WTC11 (cell line): ENCODE results near the gene MEN1. TPM values are rescaled to one million over a fixed set of nuclear protein-coding genes. Genes with fewer than 3 reads are reported as not detected.

Source experiments
- ATAC-seq: fragments of 200-7000 bp; cut with Tn5 transposase; 2 replicates; pipeline ENCODE4 v1.10.0; 2021; ENCODE audit warnings: mild to moderate bottlenecking, moderate library complexity
- CTCF ChIA-PET: fragments of 300-600 bp; sonication (Branson Sonifier 250); formaldehyde crosslinking; loops from one replicate; lab custom pipeline; 2021; ENCODE audit warnings: antibody characterized with exemption; lab: Charles Lee
- POLR2A ChIA-PET: fragments of 350-600 bp; sonication (Branson Sonifier 250); formaldehyde crosslinking; loops from one replicate; lab custom pipeline; 2021; ENCODE audit warnings: antibody characterized with exemption; lab: Charles Lee
- DNase-seq: peaks from one replicate; pipeline ENCODE4 v3.0.0; 2021; ENCODE audit warnings: low spot score
- H3K27ac Mint-ChIP-seq: 2 replicates; pipeline ENCODE4 v1.8.0; 2021; ENCODE audit warnings: mixed read lengths
- H3K27me3 Mint-ChIP-seq: 2 replicates; pipeline ENCODE4 v1.8.0; 2021; ENCODE audit warnings: low read depth, mild to moderate bottlenecking, moderate library complexity, mixed read lengths
- H3K36me3 Mint-ChIP-seq: 2 replicates; pipeline ENCODE4 v1.8.0; 2021; ENCODE audit warnings: mixed read lengths
- H3K4me1 Mint-ChIP-seq: 2 replicates; pipeline ENCODE4 v1.8.0; 2022; ENCODE audit warnings: mixed read lengths
- H3K4me3 Mint-ChIP-seq: 2 replicates; pipeline ENCODE4 v1.8.0; 2021; ENCODE audit warnings: mild to moderate bottlenecking, moderate library complexity, mixed read lengths
- H3K9me3 Mint-ChIP-seq: 2 replicates; pipeline ENCODE4 v1.8.0; 2021; ENCODE audit warnings: mixed read lengths
- CREM ChIP-seq: sonication (generic); formaldehyde crosslinking; IDR thresholded peaks from 2 replicates; pipeline ENCODE4 v1.8.1; 2022; ENCODE audit warnings: mild to moderate bottlenecking, missing genetic modification reagents, moderate library complexity
- ELF4 ChIP-seq: sonication (generic); formaldehyde crosslinking; IDR thresholded peaks from 2 replicates; pipeline ENCODE4 v1.8.1; 2022; ENCODE audit warnings: low read depth, mild to moderate bottlenecking, moderate library complexity, missing genetic modification reagents
- GRHL2 ChIP-seq: fragments of 250-450 bp; sonication (Bioruptor Pico); IDR thresholded peaks from 2 replicates; pipeline ENCODE4 v1.8.0; 2022; ENCODE audit warnings: mild to moderate bottlenecking, moderate library complexity; ENCODE audit not compliant: insufficient replicate concordance, severe bottlenecking
- GTF2I ChIP-seq: fragments of 250-450 bp; sonication (Bioruptor Pico); conservative IDR thresholded peaks from 2 replicates; pipeline ENCODE4 v1.4.0; 2021; ENCODE audit warnings: mild to moderate bottlenecking
- SOX15 ChIP-seq: fragments of 250-450 bp; sonication (Bioruptor Pico); IDR thresholded peaks from 2 replicates; pipeline ENCODE4 v1.9.0; 2021; ENCODE audit warnings: mild to moderate bottlenecking
- SP1 ChIP-seq: sonication (generic); formaldehyde crosslinking; conservative IDR thresholded peaks from 2 replicates; pipeline ENCODE4 v1.8.1; 2022; ENCODE audit warnings: missing genetic modification reagents
- TCF7 ChIP-seq: sonication (generic); formaldehyde crosslinking; IDR thresholded peaks from 2 replicates; pipeline ENCODE4 v1.8.0; 2022; ENCODE audit warnings: mild to moderate bottlenecking, low read depth, missing genetic modification reagents, moderate library complexity
- ZNF121 ChIP-seq: sonication (generic); formaldehyde crosslinking; IDR thresholded peaks from 2 replicates; pipeline ENCODE4 v1.8.0; 2023; ENCODE audit warnings: missing genetic modification reagents
- ZNF317 ChIP-seq: sonication (generic); formaldehyde crosslinking; IDR thresholded peaks from 2 replicates; pipeline ENCODE4 v1.8.1; 2023; ENCODE audit warnings: low read depth, mild to moderate bottlenecking, moderate library complexity, missing genetic modification reagents, borderline replicate concordance
- total RNA-seq: library from RNA; stranded (reverse); gene quantifications from 3 replicates; pipeline ENCODE4 v1.2.3, GENCODE V29; 2021
- TF ChIP-seq, protein P1 (sequence below): fragments of 250-450 bp; sonication (Bioruptor Pico); IDR thresholded peaks from 2 replicates; pipeline ENCODE4 v1.9.0; 2021; ENCODE audit warnings: mild to moderate bottlenecking
- TF ChIP-seq, protein P2 (sequence below): sonication (generic); formaldehyde crosslinking; IDR thresholded peaks from 2 replicates; pipeline ENCODE4 v1.8.1; 2023; ENCODE audit warnings: mild to moderate bottlenecking, missing genetic modification reagents
- TF ChIP-seq, protein P3 (sequence below): sonication (generic); formaldehyde crosslinking; IDR thresholded peaks from 2 replicates; pipeline ENCODE4 v1.8.1; 2022; ENCODE audit warnings: mild to moderate bottlenecking, moderate library complexity, missing genetic modification reagents
- TF ChIP-seq, protein P4 (sequence below): sonication (generic); formaldehyde crosslinking; conservative IDR thresholded peaks from 2 replicates; pipeline ENCODE4 v1.8.1; 2022; ENCODE audit warnings: mild to moderate bottlenecking, missing genetic modification reagents
- TF ChIP-seq, protein P5 (sequence below): sonication (generic); formaldehyde crosslinking; IDR thresholded peaks from 2 replicates; pipeline ENCODE4 v1.8.1; 2023; ENCODE audit warnings: mild to moderate bottlenecking, missing genetic modification reagents
- TF ChIP-seq, protein P6 (sequence below): sonication (generic); formaldehyde crosslinking; IDR thresholded peaks from 2 replicates; pipeline ENCODE4 v1.8.1; 2022; ENCODE audit warnings: mild to moderate bottlenecking, missing genetic modification reagents, moderate library complexity, borderline replicate concordance
- TF ChIP-seq, protein P7 (sequence below): fragments of 250-450 bp; sonication (Bioruptor Pico); IDR thresholded peaks from 2 replicates; pipeline ENCODE4 v1.9.0; 2021; ENCODE audit warnings: moderate library complexity, mild to moderate bottlenecking, inconsistent platforms, borderline replicate concordance

Gene MEN1
- total RNA-seq, 1 experiment from 2014 or later, result 47.1 TPM

DNA sequence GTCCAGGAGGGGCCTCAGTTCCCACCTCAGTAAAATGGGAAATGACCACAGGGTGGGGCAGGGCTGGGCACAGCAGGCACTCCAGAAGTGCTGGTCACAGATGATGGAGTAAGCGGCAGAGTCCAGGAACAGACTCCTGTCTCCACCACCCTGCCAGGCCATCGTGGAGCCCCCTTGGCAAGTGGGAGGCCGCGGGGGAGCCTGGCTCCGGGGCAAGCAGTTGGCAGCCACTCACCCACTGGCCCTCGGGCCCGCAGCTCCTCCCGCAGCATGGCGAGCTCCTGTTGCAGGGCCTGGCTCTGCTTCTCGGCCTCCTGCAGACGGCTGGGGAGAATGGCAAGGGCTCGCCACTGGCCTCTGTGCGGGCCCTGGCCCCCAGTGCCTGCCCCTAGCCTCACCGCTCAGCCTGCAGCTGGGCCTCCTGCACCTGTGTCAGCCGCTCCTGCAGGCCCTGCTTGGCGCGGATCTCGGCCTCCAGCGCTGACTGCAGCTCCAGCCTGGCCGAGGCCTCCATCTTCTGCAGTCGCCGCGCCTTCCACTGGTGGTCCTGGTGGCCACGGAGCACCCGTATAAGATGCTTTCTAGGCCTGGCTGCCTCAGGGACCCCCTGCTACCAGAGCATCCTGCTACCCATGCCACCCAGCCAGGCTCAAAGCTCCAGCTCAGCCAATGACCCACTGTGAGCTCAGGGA, 23.8 kb upstream of the MEN1 start (continued):
- TF ChIP-seq ZNF317, result no peak
- TF ChIP-seq, all 79 proteins: peak for 0

DNA sequence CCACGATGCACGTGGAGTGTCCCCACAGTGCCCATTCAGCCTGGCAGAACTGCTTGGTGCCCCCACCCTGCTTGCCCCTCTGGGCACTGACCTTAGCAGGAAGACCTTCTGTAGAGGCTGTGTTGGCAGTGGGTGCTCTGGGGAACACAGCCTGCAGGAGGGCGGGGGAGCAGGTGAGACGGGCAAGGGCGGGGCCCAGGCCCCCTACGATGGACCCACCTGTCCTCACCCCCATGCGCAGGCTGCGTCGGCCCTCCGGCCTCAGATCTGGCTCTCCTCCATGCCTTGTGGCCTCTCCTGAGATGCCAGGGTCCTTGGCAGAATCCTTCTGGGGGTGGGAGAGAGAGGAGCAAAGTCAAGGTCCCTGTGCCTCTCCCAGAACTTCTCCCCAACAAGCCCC, 23.2 kb upstream of the MEN1 start:
- ChIA-PET CTCF (interaction anchor here (0.8 to 1.5 kb wide), 2 partner anchors 30 to 54 kb away, joined by 3 to 6 read pairs; no protein-coding TSS in a partner anchor), POLR2A (no interaction called here)
- no peak for ATAC-seq
- no peak overlapping the region for H3K27ac Mint-ChIP-seq
- no peak overlapping the region for H3K4me3 Mint-ChIP-seq
- H3K36me3 Mint-ChIP-seq, result peaks cover 2% of the 10 kb centered on the region; the same call in 1 of the 2 replicates
- TF ChIP-seq, protein P1, sequence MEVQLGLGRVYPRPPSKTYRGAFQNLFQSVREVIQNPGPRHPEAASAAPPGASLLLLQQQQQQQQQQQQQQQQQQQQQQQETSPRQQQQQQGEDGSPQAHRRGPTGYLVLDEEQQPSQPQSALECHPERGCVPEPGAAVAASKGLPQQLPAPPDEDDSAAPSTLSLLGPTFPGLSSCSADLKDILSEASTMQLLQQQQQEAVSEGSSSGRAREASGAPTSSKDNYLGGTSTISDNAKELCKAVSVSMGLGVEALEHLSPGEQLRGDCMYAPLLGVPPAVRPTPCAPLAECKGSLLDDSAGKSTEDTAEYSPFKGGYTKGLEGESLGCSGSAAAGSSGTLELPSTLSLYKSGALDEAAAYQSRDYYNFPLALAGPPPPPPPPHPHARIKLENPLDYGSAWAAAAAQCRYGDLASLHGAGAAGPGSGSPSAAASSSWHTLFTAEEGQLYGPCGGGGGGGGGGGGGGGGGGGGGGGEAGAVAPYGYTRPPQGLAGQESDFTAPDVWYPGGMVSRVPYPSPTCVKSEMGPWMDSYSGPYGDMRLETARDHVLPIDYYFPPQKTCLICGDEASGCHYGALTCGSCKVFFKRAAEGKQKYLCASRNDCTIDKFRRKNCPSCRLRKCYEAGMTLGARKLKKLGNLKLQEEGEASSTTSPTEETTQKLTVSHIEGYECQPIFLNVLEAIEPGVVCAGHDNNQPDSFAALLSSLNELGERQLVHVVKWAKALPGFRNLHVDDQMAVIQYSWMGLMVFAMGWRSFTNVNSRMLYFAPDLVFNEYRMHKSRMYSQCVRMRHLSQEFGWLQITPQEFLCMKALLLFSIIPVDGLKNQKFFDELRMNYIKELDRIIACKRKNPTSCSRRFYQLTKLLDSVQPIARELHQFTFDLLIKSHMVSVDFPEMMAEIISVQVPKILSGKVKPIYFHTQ (CRISPR knock-in tag), result no peak
- TF ChIP-seq SOX15 (CRISPR knock-in tag) (no peak), CREM (CRISPR knock-in tag) (no peak)
- TF ChIP-seq, protein P2, sequence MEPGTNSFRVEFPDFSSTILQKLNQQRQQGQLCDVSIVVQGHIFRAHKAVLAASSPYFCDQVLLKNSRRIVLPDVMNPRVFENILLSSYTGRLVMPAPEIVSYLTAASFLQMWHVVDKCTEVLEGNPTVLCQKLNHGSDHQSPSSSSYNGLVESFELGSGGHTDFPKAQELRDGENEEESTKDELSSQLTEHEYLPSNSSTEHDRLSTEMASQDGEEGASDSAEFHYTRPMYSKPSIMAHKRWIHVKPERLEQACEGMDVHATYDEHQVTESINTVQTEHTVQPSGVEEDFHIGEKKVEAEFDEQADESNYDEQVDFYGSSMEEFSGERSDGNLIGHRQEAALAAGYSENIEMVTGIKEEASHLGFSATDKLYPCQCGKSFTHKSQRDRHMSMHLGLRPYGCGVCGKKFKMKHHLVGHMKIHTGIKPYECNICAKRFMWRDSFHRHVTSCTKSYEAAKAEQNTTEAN (CRISPR knock-in tag), result no peak
- DNase-seq, result no peak
- H3K4me1 Mint-ChIP-seq, result no peaks in the 10 kb centered on the region
- H3K27me3 Mint-ChIP-seq, result no peaks in the 10 kb centered on the region
- no peaks in the 10 kb centered on the region for H3K9me3 Mint-ChIP-seq

DNA sequence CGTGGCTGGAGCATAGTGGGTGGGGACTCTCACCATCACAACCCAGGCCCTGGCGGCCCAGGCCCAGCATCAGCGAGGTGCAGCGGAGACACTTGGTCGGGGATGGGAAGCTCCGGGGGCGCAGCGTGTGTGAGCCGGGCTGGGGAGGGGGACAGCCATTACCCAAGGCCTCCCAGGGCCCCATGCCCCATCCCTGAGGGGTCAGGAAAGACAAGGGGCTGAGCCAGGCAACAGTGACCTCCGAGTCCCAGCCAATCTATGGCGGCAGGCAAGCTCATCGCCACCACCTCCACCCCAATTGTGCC, 22.8 kb upstream of the MEN1 start:
- H3K36me3 Mint-ChIP-seq, result peaks cover 2% of the 10 kb centered on the region; the same call in 1 of the 2 replicates
- CTCF ChIA-PET, result no interaction called here

DNA sequence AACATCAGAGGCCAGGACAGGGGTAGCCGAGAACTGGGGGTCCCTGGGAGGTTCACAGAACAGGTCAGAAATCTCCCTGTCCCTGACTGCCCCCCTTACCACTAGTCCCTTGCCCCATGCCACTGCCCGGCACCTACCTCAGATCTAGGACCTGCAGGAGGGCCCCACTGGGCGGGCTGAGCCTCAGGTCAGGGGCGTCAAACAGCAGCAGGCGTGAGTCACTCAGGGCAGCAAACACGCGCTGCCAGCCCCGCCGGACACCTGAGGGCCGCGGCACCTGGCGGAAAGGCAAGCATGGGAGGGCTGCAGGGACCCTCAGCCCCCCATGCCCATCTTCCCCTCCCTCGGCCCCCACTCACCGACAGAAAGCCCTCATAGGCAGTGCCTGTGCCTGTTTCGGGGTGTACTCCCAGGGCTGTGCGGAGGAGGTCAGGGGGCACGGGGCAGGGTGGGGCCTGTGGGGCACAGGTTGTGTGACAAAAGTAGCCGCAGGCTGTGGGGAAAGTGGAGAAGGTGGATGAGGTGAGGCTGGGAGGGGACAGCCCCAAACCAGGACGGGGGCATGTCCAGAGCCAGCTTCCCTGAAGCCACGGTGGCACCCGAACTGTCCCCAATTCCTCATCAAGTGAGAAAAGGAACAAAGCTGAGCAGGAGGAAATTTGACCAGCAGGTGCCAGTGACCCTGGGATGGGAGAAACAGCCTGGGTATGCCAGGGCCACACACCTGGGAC, 22.3 kb upstream of the MEN1 start:
- DNase-seq (no peak), ATAC-seq (no peak)
- Mint-ChIP-seq H3K9me3 (no peaks in the 10 kb centered on the region), H3K4me3 (no peak overlapping the region), H3K27ac (no peak overlapping the region), H3K4me1 (no peaks in the 10 kb centered on the region), H3K27me3 (no peaks in the 10 kb centered on the region), H3K36me3 (peaks cover 2% of the 10 kb centered on the region; the same call in 1 of the 2 replicates)
- POLR2A ChIA-PET, result no interaction called here
- CTCF ChIA-PET, result no interaction called here
- TF ChIP-seq GTF2I (CRISPR knock-in tag) (no peak), GRHL2 (CRISPR knock-in tag) (no peak), ELF4 (no peak), SP1 (no peak), TCF7 (no peak)
- TF ChIP-seq, protein P3, sequence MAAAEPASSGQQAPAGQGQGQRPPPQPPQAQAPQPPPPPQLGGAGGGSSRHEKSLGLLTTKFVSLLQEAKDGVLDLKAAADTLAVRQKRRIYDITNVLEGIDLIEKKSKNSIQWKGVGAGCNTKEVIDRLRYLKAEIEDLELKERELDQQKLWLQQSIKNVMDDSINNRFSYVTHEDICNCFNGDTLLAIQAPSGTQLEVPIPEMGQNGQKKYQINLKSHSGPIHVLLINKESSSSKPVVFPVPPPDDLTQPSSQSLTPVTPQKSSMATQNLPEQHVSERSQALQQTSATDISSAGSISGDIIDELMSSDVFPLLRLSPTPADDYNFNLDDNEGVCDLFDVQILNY (CRISPR knock-in tag), result no peak
- TF ChIP-seq, protein P4, sequence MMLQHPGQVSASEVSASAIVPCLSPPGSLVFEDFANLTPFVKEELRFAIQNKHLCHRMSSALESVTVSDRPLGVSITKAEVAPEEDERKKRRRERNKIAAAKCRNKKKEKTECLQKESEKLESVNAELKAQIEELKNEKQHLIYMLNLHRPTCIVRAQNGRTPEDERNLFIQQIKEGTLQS, result no peak
- TF ChIP-seq, protein P5, sequence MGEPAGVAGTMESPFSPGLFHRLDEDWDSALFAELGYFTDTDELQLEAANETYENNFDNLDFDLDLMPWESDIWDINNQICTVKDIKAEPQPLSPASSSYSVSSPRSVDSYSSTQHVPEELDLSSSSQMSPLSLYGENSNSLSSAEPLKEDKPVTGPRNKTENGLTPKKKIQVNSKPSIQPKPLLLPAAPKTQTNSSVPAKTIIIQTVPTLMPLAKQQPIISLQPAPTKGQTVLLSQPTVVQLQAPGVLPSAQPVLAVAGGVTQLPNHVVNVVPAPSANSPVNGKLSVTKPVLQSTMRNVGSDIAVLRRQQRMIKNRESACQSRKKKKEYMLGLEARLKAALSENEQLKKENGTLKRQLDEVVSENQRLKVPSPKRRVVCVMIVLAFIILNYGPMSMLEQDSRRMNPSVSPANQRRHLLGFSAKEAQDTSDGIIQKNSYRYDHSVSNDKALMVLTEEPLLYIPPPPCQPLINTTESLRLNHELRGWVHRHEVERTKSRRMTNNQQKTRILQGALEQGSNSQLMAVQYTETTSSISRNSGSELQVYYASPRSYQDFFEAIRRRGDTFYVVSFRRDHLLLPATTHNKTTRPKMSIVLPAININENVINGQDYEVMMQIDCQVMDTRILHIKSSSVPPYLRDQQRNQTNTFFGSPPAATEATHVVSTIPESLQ, result no peak
- TF ChIP-seq, protein P6, sequence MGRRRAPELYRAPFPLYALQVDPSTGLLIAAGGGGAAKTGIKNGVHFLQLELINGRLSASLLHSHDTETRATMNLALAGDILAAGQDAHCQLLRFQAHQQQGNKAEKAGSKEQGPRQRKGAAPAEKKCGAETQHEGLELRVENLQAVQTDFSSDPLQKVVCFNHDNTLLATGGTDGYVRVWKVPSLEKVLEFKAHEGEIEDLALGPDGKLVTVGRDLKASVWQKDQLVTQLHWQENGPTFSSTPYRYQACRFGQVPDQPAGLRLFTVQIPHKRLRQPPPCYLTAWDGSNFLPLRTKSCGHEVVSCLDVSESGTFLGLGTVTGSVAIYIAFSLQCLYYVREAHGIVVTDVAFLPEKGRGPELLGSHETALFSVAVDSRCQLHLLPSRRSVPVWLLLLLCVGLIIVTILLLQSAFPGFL, result no peak
- TF ChIP-seq, protein P7, sequence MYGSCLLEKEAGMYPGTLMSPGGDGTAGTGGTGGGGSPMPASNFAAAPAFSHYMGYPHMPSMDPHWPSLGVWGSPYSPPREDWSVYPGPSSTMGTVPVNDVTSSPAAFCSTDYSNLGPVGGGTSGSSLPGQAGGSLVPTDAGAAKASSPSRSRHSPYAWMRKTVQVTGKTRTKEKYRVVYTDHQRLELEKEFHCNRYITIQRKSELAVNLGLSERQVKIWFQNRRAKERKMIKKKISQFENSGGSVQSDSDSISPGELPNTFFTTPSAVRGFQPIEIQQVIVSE (CRISPR knock-in tag), result no peak

More for the DNA sequence above, 22.8 kb upstream of the MEN1 start:
- DNase-seq (no peak), ATAC-seq (no peak)
- no peak overlapping the region for H3K4me3 Mint-ChIP-seq
- POLR2A ChIA-PET, result no interaction called here
- no peaks in the 10 kb centered on the region for H3K4me1 Mint-ChIP-seq
- H3K27ac Mint-ChIP-seq, result no peak overlapping the region
- no peaks in the 10 kb centered on the region for H3K27me3 Mint-ChIP-seq
- TF ChIP-seq ZNF121 (CRISPR knock-in tag), result no peak
- H3K9me3 Mint-ChIP-seq, result no peaks in the 10 kb centered on the region
